Mucosa of rectum (tissue), 2 donors: ENCODE data around the gene GABRB1.
A peak's percentile ranks its signal among the peaks of the same experiment; 100 is the strongest.

ENCODE experiments used
- H3K27ac ChIP-seq, 2 donors: one replicate each; pipeline ENCODE4 v1.7.0; 2013; ENCODE audit warnings: inconsistent platforms in 2 of 2, low read depth in 2 of 2, low read length in 2 of 2
- H3K27me3 ChIP-seq, 2 donors: one replicate each; pipeline ENCODE4 v1.7.0; 2013; ENCODE audit warnings: low read length in 2 of 2; ENCODE audit not compliant: control insufficient read depth in 2 of 2, insufficient read depth in 2 of 2
- H3K36me3 ChIP-seq, 2 donors: one replicate each; pipeline ENCODE4 v1.7.0; 2013; ENCODE audit warnings: low read length in 2 of 2; ENCODE audit not compliant: control insufficient read depth in 2 of 2, insufficient read depth in 2 of 2
- H3K4me1 ChIP-seq, 2 donors: one replicate each; pipeline ENCODE4 v1.7.0; 2013; ENCODE audit warnings: low read length in 2 of 2, mild to moderate bottlenecking in 1 of 2; ENCODE audit not compliant: control insufficient read depth in 2 of 2, insufficient read depth in 2 of 2
- H3K4me3 ChIP-seq, 2 donors: one replicate each; pipeline ENCODE4 v1.7.0; 2013; ENCODE audit warnings: low read length in 2 of 2
- H3K9ac ChIP-seq, 2 donors: one replicate each; pipeline ENCODE4 v1.7.0; 2013; ENCODE audit warnings: low read length in 2 of 2, low read depth in 1 of 2, mild to moderate bottlenecking in 1 of 2
- H3K9me3 ChIP-seq, 2 donors: one replicate each; pipeline ENCODE4 v1.7.0; 2013; ENCODE audit warnings: low read length in 2 of 2; ENCODE audit not compliant: control insufficient read depth in 2 of 2
- donor health status: healthy.
- donor health status: Normal muscosa, but diverticular disease.

Gene GABRB1

DNA sequence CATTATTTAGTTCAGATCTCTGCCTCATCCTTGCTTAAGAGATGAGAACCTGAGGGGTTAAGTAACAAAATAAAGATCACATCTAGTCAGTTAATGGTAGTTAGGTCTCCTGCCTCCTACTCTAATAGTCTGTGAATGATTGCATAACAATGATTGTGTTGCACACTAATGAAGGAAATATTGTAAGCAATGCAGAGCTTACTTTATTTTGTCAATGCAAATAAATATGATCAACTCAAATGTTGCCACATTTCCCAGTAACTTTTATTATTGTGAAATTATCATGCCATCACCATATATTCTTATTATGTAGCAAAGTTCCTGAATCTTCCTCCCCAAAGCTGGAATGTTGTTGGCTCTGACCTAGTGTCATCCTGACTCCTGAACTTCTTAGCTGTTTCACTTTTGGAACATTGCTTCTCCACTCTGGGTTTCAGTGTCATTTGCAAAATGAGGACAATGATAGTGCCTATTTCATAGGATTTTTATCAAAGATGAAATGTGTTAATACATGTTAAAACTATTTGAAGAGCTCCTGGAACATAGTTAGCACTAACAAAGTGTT lies 20.9 kb upstream of the GABRB1 start:
- Histone ChIP-seq H3K4me1 (peaks cover 0 to 3% of the 10 kb centered on the region in 2 donors), H3K36me3 (no peaks in the 10 kb centered on the region), H3K4me3 (peak overlapping the region in 1 of 2 donors; percentile 22), H3K27me3 (no peaks in the 10 kb centered on the region), H3K9me3 (no peaks in the 10 kb centered on the region), H3K9ac (no peak overlapping the region), H3K27ac (no peak overlapping the region)

DNA sequence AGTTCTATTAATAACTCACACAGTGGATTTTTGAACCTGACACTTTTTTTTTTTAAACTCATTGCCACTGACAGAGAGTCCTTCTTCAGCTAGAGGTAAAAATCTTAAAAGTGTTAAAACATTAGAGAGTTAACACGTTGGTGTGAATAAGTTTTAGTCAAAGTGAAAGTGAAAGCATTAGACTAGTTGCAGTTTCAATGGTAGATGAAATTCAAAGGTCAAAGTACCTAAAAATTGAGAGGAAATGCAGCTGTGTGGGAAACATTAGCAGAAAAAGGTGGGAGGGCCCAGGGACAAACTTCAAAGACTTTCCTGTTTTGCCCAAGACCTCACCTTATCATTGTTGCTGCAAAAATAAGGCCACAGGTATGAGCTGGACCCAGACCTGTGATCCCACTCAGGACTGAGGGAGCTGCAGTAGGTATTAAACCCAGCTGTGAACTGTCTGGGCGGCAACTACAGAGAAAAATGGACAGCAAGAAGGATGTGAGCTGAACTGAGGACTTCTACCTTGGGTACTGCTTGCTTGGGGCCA lies 20.4 kb upstream of the GABRB1 start:
- H3K4me3 ChIP-seq, result peak overlapping the region in 1 of 2 donors; percentile 22
- no peak overlapping the region for H3K27ac ChIP-seq
- H3K9ac ChIP-seq, result no peak overlapping the region
- H3K36me3 ChIP-seq, result no peaks in the 10 kb centered on the region
- H3K27me3 ChIP-seq, result no peaks in the 10 kb centered on the region
- H3K4me1 ChIP-seq, result peaks cover 0 to 3% of the 10 kb centered on the region in 2 donors
- no peaks in the 10 kb centered on the region for H3K9me3 ChIP-seq

DNA sequence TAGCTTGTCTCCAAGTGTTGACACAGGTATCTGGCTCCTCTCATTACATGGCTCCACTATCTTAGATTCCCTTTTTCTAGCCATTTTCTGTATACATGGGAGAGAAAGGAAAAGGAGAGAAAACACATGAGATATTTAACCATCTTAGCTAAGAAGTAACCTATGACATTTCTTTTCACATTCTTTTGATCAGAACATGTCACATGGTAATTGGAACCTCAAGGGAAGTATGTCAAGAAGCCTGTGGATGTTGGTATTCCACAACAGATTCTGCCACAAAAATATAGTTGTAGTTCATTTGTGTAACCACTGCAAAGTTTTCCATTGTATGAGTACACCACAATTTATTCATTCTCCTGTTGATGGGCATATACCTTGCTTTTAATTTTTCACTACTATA lies 18.7 kb upstream of the GABRB1 start:
- no peaks in the 10 kb centered on the region for H3K36me3 ChIP-seq
- no peak overlapping the region for H3K4me3 ChIP-seq
- H3K27ac ChIP-seq, result no peak overlapping the region
- peaks cover 0 to 3% of the 10 kb centered on the region in 2 donors for H3K4me1 ChIP-seq
- no peaks in the 10 kb centered on the region for H3K9me3 ChIP-seq
- no peaks in the 10 kb centered on the region for H3K27me3 ChIP-seq
- H3K9ac ChIP-seq, result no peak overlapping the region

DNA sequence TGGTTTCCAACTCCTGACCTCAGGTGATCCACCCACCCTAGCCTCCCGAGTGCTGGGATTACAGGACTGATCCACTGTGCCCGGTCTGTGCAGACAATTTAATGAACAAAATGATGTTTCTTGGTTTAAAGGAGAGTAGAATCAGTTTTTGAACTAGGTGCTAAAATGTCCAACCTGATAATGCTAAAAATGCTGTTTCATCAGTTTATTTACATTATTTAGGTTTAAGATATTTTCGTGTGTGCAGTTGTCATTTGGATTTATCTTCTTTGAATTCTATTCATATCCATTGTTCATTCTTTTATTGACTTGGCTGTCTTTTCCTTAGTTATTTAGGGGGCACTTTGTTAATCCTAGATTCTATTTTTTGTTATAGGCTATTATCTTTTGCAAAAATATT lies 18.0 kb upstream of the GABRB1 start:
- Histone ChIP-seq H3K4me3 (no peak overlapping the region), H3K27ac (no peak overlapping the region), H3K36me3 (no peaks in the 10 kb centered on the region), H3K27me3 (no peaks in the 10 kb centered on the region), H3K4me1 (peaks cover 0 to 3% of the 10 kb centered on the region in 2 donors), H3K9me3 (no peaks in the 10 kb centered on the region), H3K9ac (no peak overlapping the region)

DNA sequence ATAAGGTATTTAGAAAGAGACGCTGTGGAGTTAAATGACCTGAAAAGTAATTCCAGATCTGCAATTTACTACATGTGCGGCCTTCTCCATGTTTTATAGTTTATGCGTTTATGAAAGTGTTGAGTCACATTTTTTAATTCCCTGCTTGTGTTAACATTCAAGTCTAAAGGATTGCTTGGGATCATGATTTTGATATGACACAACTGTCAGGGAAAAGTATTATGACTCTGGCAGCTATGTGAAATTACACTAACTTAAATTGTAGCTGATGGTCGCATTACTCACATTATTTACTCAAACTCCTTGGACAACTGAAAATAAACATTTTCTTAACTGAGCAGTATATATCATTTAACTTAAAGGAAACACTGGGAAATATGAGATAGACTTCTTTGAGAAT lies 14.3 kb upstream of the GABRB1 start:
- Histone ChIP-seq H3K27ac (no peak overlapping the region), H3K9me3 (no peaks in the 10 kb centered on the region), H3K36me3 (no peaks in the 10 kb centered on the region), H3K4me3 (no peak overlapping the region), H3K9ac (no peak overlapping the region), H3K4me1 (no peaks in the 10 kb centered on the region), H3K27me3 (no peaks in the 10 kb centered on the region)

DNA sequence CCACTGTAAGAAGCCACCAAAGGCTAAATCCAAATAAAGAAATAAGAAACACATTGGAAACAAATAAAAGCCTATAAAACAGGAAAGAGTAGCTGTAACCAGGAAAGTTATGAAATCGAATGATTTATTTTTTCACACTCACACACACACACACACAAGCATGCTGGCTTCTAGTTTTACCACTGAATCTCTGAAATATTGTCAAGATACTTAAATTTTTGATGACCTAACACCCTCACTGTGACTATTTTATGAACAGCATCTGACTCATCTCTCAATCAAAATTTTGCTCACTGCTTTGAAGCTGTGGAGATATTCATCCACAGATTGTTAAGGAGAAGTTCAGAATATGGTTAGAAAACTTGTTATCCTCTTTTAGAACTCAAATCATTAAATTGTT lies 13.9 kb upstream of the GABRB1 start:
- no peaks in the 10 kb centered on the region for H3K27me3 ChIP-seq
- no peaks in the 10 kb centered on the region for H3K9me3 ChIP-seq
- no peaks in the 10 kb centered on the region for H3K4me1 ChIP-seq
- H3K36me3 ChIP-seq, result no peaks in the 10 kb centered on the region
- no peak overlapping the region for H3K4me3 ChIP-seq
- H3K27ac ChIP-seq, result no peak overlapping the region
- no peak overlapping the region for H3K9ac ChIP-seq

DNA sequence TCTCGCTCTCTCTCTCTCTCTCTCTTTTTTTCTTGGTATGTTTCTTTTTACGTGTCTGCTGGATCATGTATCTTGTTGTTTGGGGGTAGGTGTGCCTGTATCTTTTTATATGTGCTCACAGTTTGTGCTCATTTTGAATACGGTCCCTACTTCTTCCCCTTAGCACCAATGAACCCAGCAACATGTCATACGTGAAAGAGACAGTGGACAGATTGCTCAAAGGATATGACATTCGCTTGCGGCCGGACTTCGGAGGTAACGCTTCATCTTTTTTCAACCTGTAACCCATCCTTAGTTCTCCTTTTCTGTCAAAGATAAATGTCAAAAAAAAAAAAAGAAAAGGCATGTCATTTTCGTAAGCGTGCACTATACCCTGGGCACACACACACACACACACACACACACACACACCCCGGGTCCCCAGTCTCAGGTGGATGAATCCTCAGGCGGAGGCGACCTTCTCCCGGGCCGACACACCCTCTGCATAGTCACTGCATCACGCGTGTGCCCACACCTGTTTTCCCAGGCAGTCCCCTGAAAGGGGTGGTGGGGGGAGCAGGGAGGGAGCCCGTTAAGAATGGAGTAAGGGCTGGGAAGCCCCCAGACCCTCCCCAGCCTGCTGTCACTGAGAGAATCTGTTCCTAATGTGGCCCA lies 511 bp downstream of the GABRB1 start:
- Histone ChIP-seq H3K9ac (peak overlapping the region in 1 of 2 donors; percentile 24), H3K27me3 (peaks cover 11% of the 10 kb centered on the region in 2 donors), H3K4me3 (peak overlapping the region; percentile 68 to 70)

DNA sequence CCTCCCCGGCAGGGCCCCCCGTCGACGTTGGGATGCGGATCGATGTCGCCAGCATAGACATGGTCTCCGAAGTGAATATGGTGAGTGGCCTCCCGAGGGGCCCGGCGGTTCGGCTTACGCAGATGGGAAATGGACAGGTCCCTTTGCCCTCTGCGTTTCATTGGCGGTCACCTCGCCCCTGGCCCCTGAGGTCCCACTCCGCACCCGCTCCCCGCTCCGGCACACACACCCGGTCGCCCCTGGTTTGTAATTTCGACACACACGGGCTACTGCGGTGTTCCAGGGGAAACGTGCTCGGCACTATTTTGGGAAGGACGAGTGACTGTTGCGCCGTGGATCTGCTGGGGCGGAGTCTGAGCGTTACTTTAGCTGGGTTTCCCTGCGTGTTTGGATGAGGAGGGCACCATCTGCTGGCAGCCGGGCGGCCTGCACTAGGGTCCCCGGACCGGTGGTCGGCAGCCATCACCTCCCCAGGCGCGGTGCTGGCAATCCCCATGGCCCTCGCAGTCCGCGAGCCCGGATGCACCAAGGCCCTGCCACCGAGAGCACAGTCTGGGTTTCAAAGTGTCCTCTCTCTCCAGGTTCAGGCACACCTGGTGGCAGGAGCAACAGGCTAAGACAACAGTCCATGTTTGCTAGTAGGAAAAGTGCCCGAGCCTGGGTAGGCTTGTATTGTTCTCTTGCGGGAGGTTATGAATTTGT lies 1.2 kb downstream of the GABRB1 start:
- H3K9me3 ChIP-seq, result no peaks in the 10 kb centered on the region
- H3K4me1 ChIP-seq, result peaks cover 3 to 12% of the 10 kb centered on the region in 2 donors
- peak overlapping the region in 1 of 2 donors; percentile 24 for H3K9ac ChIP-seq
- H3K27ac ChIP-seq, result no peak overlapping the region
- peaks cover 11% of the 10 kb centered on the region in 2 donors for H3K27me3 ChIP-seq
- H3K4me3 ChIP-seq, result peak overlapping the region; percentile 68 to 70
- H3K36me3 ChIP-seq, result no peaks in the 10 kb centered on the region

More for the DNA sequence above, 511 bp downstream of the GABRB1 start:
- Histone ChIP-seq H3K4me1 (peaks cover 3 to 12% of the 10 kb centered on the region in 2 donors), H3K9me3 (no peaks in the 10 kb centered on the region), H3K27ac (no peak overlapping the region), H3K36me3 (no peaks in the 10 kb centered on the region)

DNA sequence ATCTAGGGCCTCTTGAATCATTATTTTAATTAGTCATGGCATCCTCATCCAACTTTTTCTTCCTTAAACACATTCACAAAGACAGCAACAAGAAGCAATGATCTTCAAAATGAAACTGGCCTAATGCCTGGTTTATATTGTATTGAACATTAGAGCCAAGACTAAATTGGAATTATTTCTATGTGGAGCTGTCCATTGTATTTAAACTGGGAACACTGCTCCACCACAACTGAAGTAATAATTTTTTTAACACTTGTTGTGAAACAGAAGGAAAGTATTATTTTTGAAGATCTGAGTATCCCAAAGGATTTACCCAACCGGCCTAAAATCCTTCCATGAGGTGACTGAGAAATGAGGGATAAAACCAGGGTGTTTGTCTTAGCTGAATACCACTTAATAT lies 6.9 kb downstream of the GABRB1 start:
- no peak overlapping the region for H3K27ac ChIP-seq

DNA sequence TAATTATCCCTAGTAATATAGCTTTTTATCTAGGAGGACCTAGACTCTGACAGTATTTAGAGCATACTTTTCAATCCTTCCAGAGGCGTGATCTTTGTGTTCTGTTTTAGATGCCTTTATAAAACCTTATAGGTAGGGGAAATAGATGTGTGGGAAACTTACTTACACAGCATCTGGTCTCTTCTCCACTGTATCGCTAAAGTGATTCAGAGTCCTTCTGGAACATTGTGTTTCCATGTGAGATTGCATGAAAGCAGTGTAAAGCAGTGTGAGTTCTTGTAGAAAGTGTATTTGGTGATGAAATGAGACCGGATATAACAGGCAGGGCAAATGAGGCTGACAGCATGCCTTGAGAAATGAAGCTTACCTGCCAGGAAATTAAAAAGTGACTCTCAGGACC lies 9.5 kb downstream of the GABRB1 start:
- Histone ChIP-seq H3K27ac (no peak overlapping the region), H3K9me3 (no peaks in the 10 kb centered on the region), H3K4me1 (no peaks in the 10 kb centered on the region), H3K9ac (no peak overlapping the region), H3K36me3 (no peaks in the 10 kb centered on the region), H3K27me3 (no peaks in the 10 kb centered on the region), H3K4me3 (no peak overlapping the region)

More for the DNA sequence above, 6.9 kb downstream of the GABRB1 start:
- Histone ChIP-seq H3K27me3 (no peaks in the 10 kb centered on the region), H3K36me3 (no peaks in the 10 kb centered on the region), H3K4me3 (no peak overlapping the region), H3K4me1 (no peaks in the 10 kb centered on the region), H3K9ac (no peak overlapping the region), H3K9me3 (no peaks in the 10 kb centered on the region)
